ENCODE results near the gene OR7G3. TPM values are rescaled to one million over a fixed set of nuclear protein-coding genes. Genes with fewer than 3 reads are reported as not detected.

OR7G3 gene
- total and polyA plus RNA-seq, 4 experiments from 2014 or later = not detected

GRCh38 chr19:9144920-9145319 lies 18.2 kb upstream of the OR7G3 start:
- peaks cover 0 to 8% of the 10 kb centered on the region in 2 donors for H3K9me3 ChIP-seq (ENCODE audit: control insufficient read depth in 1 of 2, low read length in 2 of 2)
- CTCF ChIA-PET (ENCODE audit: partially characterized antibody) = no interaction called here
- H3K27ac ChIP-seq (ENCODE audit: low read depth, low read length) = no peak overlapping the region
- Mint-ChIP-seq H3K27ac (peak overlapping the region in 1 of 7 donors; percentile 47), H3K27me3 (no peaks in the 10 kb centered on the region), H3K36me3 (peaks cover 54 to 62% of the 10 kb centered on the region in 2 donors), H3K4me1 (peaks cover 44 to 79% (median 59%) of the 10 kb centered on the region in 4 donors), H3K4me3 (peak overlapping the region in 2 of 8 donors; percentile 15 to 65), H3K9me3 (peaks cover 0 to 19% (median 15%) of the 10 kb centered on the region in 8 donors)
- no peaks in the 10 kb centered on the region for H3K27me3 ChIP-seq (ENCODE audit: insufficient read depth, low read length)
- H3K36me3 ChIP-seq (ENCODE audit: insufficient read depth, low read length) = peaks cover 4% of the 10 kb centered on the region
- POLR2A ChIA-PET (ENCODE audit: partially characterized antibody) = no interaction called here
- H3K4me1 ChIP-seq (ENCODE audit: insufficient read depth, low read length) = peaks cover 30% of the 10 kb centered on the region
- H3K4me3 ChIP-seq (ENCODE audit: low read length in 2 of 2) = no peak overlapping the region
- DNase-seq = no peak
- intact Hi-C loops (cut with micrococcal nuclease) = no loop called here

GRCh38 chr19:9140159-9140874 lies 13.6 kb upstream of the OR7G3 start, which contains the start of gene ZNF317:
Gene ZNF317, plus strand, starts transcription at chr19:9140397. Its CDS starts 15,620 bp downstream, at chr19:9156017.
- intact Hi-C loops (cut with micrococcal nuclease) = loop anchor here (1.0 kb wide), 3 partner anchors 295 to 481 kb away; partner anchors contain the start of genes ZNF121, ZNF266 and ZNF561
- Mint-ChIP-seq H3K27me3 (peaks cover 1 to 2% of the 10 kb centered on the region in 2 donors), H3K9me3 (peaks cover 0 to 11% (median 9%) of the 10 kb centered on the region in 8 donors), H3K4me1 (peaks cover 29 to 48% (median 37%) of the 10 kb centered on the region in 4 donors), H3K4me3 (peak within 1 kb of the TSS; percentile 95 to 99 (median 98)), H3K27ac (peak within 1 kb of the TSS; percentile 95 to 99 (median 98)), H3K36me3 (peaks cover 19 to 32% of the 10 kb centered on the region in 2 donors)
- peak; percentile 88 to 95 (median 89) for DNase-seq
- Histone ChIP-seq H3K4me3 (ENCODE audit: low read length in 2 of 2) (peak within 1 kb of the TSS; percentile 82 to 88), H3K27me3 (ENCODE audit: insufficient read depth, low read length) (no peaks in the 10 kb centered on the region), H3K27ac (ENCODE audit: low read depth, low read length) (peak within 1 kb of the TSS; percentile 96), H3K36me3 (ENCODE audit: insufficient read depth, low read length) (peaks cover 3% of the 10 kb centered on the region), H3K4me1 (ENCODE audit: insufficient read depth, low read length) (peaks cover 25% of the 10 kb centered on the region), H3K9me3 (ENCODE audit: control insufficient read depth in 1 of 2, low read length in 2 of 2) (peaks cover 0 to 8% of the 10 kb centered on the region in 2 donors)
- ChIA-PET POLR2A (ENCODE audit: partially characterized antibody) (interaction anchor here (0.8 kb wide), 1 partner anchor 628 kb away, joined by 4 read pairs; the partner anchor contains the start of gene ZNF846), CTCF (ENCODE audit: partially characterized antibody) (no interaction called here)

DNA sequence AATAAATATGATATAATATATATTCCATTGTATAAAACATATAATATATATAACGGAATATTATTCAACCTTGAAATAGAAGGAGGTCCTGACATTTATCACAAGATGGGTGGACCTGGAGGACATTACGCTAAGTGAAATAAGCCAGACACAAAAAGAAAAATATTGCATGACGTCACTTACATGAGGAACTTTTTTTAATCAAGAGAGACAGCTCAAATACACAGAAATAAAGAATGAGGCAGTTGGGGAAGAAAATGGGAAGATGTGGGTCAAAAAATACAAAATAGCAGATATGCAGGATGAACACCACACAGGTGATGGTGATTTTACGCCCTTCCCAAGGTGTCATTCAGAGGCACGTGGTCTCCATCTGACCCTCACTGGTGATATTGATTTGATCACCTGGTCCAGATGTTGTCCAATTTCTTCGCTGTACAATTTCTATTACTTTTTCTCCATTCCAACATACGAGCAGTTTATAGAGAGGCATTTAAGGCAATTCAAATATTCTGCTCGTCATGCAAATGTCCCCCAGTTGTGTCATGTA lies 12.9 kb upstream of the OR7G3 start:
- H3K4me3 ChIP-seq (ENCODE audit: low read length in 2 of 2) = peak overlapping the region; percentile 82 to 88
- Mint-ChIP-seq H3K4me3 (peak overlapping the region; percentile 95 to 99 (median 98)), H3K27ac (peak overlapping the region; percentile 95 to 99 (median 98)), H3K27me3 (peaks cover 2% of the 10 kb centered on the region in 2 donors), H3K9me3 (peaks cover 0 to 5% (median 3%) of the 10 kb centered on the region in 8 donors), H3K36me3 (peaks cover 12 to 26% of the 10 kb centered on the region in 2 donors), H3K4me1 (peaks cover 27 to 44% (median 35%) of the 10 kb centered on the region in 4 donors)
- no peak for DNase-seq
- intact Hi-C loops (cut with micrococcal nuclease) = loop anchor here (1.0 kb wide), 3 partner anchors 296 to 482 kb away; partner anchors contain the start of genes ZNF121, ZNF266 and ZNF561
- POLR2A ChIA-PET (ENCODE audit: partially characterized antibody) = no interaction called here
- H3K4me1 ChIP-seq (ENCODE audit: insufficient read depth, low read length) = peaks cover 25% of the 10 kb centered on the region
- H3K36me3 ChIP-seq (ENCODE audit: insufficient read depth, low read length) = no peaks in the 10 kb centered on the region
- peak overlapping the region; percentile 96 for H3K27ac ChIP-seq (ENCODE audit: low read depth, low read length)
- no peaks in the 10 kb centered on the region for H3K27me3 ChIP-seq (ENCODE audit: insufficient read depth, low read length)
- peaks cover 0 to 2% of the 10 kb centered on the region in 2 donors for H3K9me3 ChIP-seq (ENCODE audit: control insufficient read depth in 1 of 2, low read length in 2 of 2)
- CTCF ChIA-PET (ENCODE audit: partially characterized antibody) = no interaction called here

DNA sequence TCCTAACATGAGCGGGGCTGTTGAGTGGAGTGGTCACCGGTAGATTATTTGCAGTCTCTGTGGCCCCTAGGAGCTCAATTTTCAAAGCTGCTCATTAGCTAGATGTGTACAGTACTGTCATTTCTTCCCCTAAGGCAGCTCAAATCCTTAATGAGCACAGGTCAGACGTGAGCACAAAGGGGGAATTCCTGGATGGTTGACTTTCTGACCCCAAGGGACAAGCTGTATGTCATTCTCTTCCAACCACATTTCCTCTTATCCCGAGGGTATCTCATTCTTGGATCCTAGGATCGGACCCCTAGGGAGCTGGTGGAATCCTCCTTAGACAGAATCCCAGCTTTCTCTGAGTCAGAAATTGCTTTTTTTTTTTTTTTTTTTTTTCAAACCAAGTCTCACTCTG lies 5.7 kb upstream of the OR7G3 start:
- H3K4me1 Mint-ChIP-seq = peaks cover 3 to 12% (median 7%) of the 10 kb centered on the region in 4 donors
- no peaks in the 10 kb centered on the region for H3K36me3 Mint-ChIP-seq
- no peaks in the 10 kb centered on the region for H3K36me3 ChIP-seq (ENCODE audit: insufficient read depth, low read length)
- no peak overlapping the region for H3K27ac ChIP-seq (ENCODE audit: low read depth, low read length)
- intact Hi-C loops (cut with micrococcal nuclease) = no loop called here
- POLR2A ChIA-PET (ENCODE audit: partially characterized antibody) = no interaction called here
- H3K4me3 Mint-ChIP-seq = no peak overlapping the region
- H3K4me3 ChIP-seq (ENCODE audit: low read length in 2 of 2) = no peak overlapping the region
- peaks cover 0 to 1% (median 0%) of the 10 kb centered on the region in 8 donors for H3K9me3 Mint-ChIP-seq
- no peak for DNase-seq
- H3K27me3 ChIP-seq (ENCODE audit: insufficient read depth, low read length) = no peaks in the 10 kb centered on the region
- H3K27ac Mint-ChIP-seq = no peak overlapping the region
- H3K4me1 ChIP-seq (ENCODE audit: insufficient read depth, low read length) = no peaks in the 10 kb centered on the region
- peaks cover 6% of the 10 kb centered on the region in 2 donors for H3K27me3 Mint-ChIP-seq
- no peaks in the 10 kb centered on the region for H3K9me3 ChIP-seq (ENCODE audit: control insufficient read depth in 1 of 2, low read length in 2 of 2)
- CTCF ChIA-PET (ENCODE audit: partially characterized antibody) = no interaction called here

DNA sequence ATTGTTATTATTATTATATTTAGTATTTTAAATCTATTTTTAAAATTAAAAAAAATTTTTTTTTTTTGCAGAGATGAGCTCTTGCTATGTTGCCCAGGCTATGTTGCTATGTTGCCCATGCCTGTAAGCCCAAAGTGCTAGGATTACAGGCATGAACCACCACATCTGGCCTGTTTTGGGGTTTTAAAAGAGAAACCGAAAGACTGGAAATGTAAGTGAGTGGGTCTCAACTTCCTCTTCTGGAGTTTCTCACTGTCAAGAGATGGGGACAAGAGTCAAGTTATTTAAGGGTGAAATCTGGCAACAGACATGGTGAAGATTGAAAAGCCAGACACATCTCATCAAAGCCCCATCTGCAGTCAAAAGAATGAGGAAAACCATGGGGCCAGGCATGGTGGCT lies 4.2 kb upstream of the OR7G3 start:
- Mint-ChIP-seq H3K4me1 (peaks cover 0 to 8% (median 5%) of the 10 kb centered on the region in 4 donors), H3K4me3 (no peak overlapping the region), H3K36me3 (no peaks in the 10 kb centered on the region), H3K27ac (no peak overlapping the region), H3K27me3 (peaks cover 13 to 18% of the 10 kb centered on the region in 2 donors), H3K9me3 (peaks cover 0 to 1% (median 0%) of the 10 kb centered on the region in 8 donors)
- ChIA-PET POLR2A (ENCODE audit: partially characterized antibody) (no interaction called here), CTCF (ENCODE audit: partially characterized antibody) (no interaction called here)
- no peak for DNase-seq
- H3K36me3 ChIP-seq (ENCODE audit: insufficient read depth, low read length) = no peaks in the 10 kb centered on the region
- H3K4me1 ChIP-seq (ENCODE audit: insufficient read depth, low read length) = no peaks in the 10 kb centered on the region
- no peaks in the 10 kb centered on the region for H3K27me3 ChIP-seq (ENCODE audit: insufficient read depth, low read length)
- H3K4me3 ChIP-seq (ENCODE audit: low read length in 2 of 2) = no peak overlapping the region
- intact Hi-C loops (cut with micrococcal nuclease) = no loop called here
- H3K27ac ChIP-seq (ENCODE audit: low read depth, low read length) = no peak overlapping the region
- H3K9me3 ChIP-seq (ENCODE audit: control insufficient read depth in 1 of 2, low read length in 2 of 2) = no peaks in the 10 kb centered on the region

DNA sequence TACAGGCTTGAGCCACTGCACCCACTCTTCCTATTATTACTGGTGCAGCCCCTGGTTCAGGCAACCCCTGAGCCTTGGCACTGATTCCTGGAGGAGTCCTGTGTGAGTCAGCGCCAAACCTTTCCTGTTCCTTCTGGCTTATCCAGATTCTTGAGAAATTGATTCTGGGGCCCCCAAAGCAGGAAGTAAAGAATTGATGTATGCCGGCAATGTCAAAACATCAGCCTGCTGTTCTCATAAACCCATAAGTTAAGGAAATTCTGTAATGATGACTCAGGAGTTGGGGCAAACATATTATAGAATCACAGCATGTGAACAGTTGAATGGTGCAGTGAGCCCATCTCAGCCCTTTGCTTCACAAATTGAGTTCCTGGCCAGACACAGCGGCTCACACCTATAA lies 1.4 kb upstream of the OR7G3 start:
- H3K36me3 ChIP-seq (ENCODE audit: insufficient read depth, low read length) = no peaks in the 10 kb centered on the region
- H3K36me3 Mint-ChIP-seq = no peaks in the 10 kb centered on the region
- H3K27ac ChIP-seq (ENCODE audit: low read depth, low read length) = no peak overlapping the region
- DNase-seq = no peak
- H3K27me3 ChIP-seq (ENCODE audit: insufficient read depth, low read length) = no peaks in the 10 kb centered on the region
- peaks cover 0 to 1% (median 0%) of the 10 kb centered on the region in 8 donors for H3K9me3 Mint-ChIP-seq
- H3K27me3 Mint-ChIP-seq = peaks cover 14 to 23% of the 10 kb centered on the region in 2 donors
- no peak overlapping the region for H3K4me3 ChIP-seq (ENCODE audit: low read length in 2 of 2)
- no peaks in the 10 kb centered on the region for H3K9me3 ChIP-seq (ENCODE audit: control insufficient read depth in 1 of 2, low read length in 2 of 2)
- no peak overlapping the region for H3K27ac Mint-ChIP-seq
- intact Hi-C loops (cut with micrococcal nuclease) = no loop called here
- no peak overlapping the region for H3K4me3 Mint-ChIP-seq
- ChIA-PET CTCF (ENCODE audit: partially characterized antibody) (no interaction called here), POLR2A (ENCODE audit: partially characterized antibody) (no interaction called here)
- no peaks in the 10 kb centered on the region for H3K4me1 ChIP-seq (ENCODE audit: insufficient read depth, low read length)
- H3K4me1 Mint-ChIP-seq = peaks cover 0 to 8% (median 5%) of the 10 kb centered on the region in 4 donors

- H3K27me3 Mint-ChIP-seq = peaks cover 10 to 14% of the 10 kb centered on the region in 2 donors
- intact Hi-C loops (cut with micrococcal nuclease) = no loop called here
- H3K36me3 ChIP-seq (ENCODE audit: insufficient read depth, low read length) = no peaks in the 10 kb centered on the region
- peaks cover 0 to 1% (median 0%) of the 10 kb centered on the region in 4 donors for H3K4me1 Mint-ChIP-seq
- H3K4me3 Mint-ChIP-seq = no peak overlapping the region
- no peak overlapping the region for H3K27ac Mint-ChIP-seq
- CTCF ChIA-PET (ENCODE audit: partially characterized antibody) = no interaction called here
- peaks cover 0 to 2% (median 0%) of the 10 kb centered on the region in 8 donors for H3K9me3 Mint-ChIP-seq
- POLR2A ChIA-PET (ENCODE audit: partially characterized antibody) = no interaction called here
- H3K4me1 ChIP-seq (ENCODE audit: insufficient read depth, low read length) = no peaks in the 10 kb centered on the region
- H3K27me3 ChIP-seq (ENCODE audit: insufficient read depth, low read length) = no peaks in the 10 kb centered on the region
- no peak overlapping the region for H3K27ac ChIP-seq (ENCODE audit: low read depth, low read length)
- H3K9me3 ChIP-seq (ENCODE audit: control insufficient read depth in 1 of 2, low read length in 2 of 2) = no peaks in the 10 kb centered on the region
- H3K4me3 ChIP-seq (ENCODE audit: low read length in 2 of 2) = no peak overlapping the region
- H3K36me3 Mint-ChIP-seq = no peaks in the 10 kb centered on the region
- DNase-seq = no peak
These were observed 10.2 kb downstream of the OR7G3 start for GRCh38 chr19:9116547-9116946.
